Hepatocyte (in vitro differentiated cells): ENCODE data around the gene AAGAB. TPM values are rescaled to one million over a fixed set of nuclear protein-coding genes. Genes with fewer than 3 reads are reported as not detected.

ENCODE experiments used
- DNase-seq: peaks from one replicate; pipeline ENCODE4 v3.0.0-alpha.2; 2016; ENCODE audit warnings: low spot score
- H2AFZ ChIP-seq: fragments of 200-600 bp; sonication (generic); 2 replicates; pipeline ENCODE4 v1.6.0; 2016; ENCODE audit warnings: antibody characterized with exemption, mild to moderate bottlenecking
- H3K27ac ChIP-seq: fragments of 200-600 bp; sonication (generic); 2 replicates; pipeline ENCODE4 v1.5.1; 2016; ENCODE audit warnings: mild to moderate bottlenecking
- H3K27me3 ChIP-seq: fragments of 200-600 bp; sonication (generic); 2 replicates; pipeline ENCODE4 v1.6.1; 2016
- H3K36me3 ChIP-seq: fragments of 200-600 bp; sonication (generic); replicated peaks from 2 replicates; pipeline ENCODE4 v1.5.1; 2016; ENCODE audit warnings: low read depth; ENCODE audit not compliant: insufficient read depth
- H3K4me1 ChIP-seq: fragments of 200-600 bp; sonication (generic); 2 replicates; pipeline ENCODE4 v1.5.1; 2016; ENCODE audit warnings: mild to moderate bottlenecking, moderate library complexity; ENCODE audit not compliant: insufficient read depth
- H3K4me2 ChIP-seq: fragments of 200-600 bp; sonication (generic); 2 replicates; pipeline ENCODE4 v1.6.0; 2016
- H3K4me3 ChIP-seq: fragments of 200-600 bp; sonication (generic); 2 replicates; pipeline ENCODE4 v1.5.1; 2016; ENCODE audit warnings: mild to moderate bottlenecking
- H3K79me2 ChIP-seq: fragments of 200-600 bp; sonication (generic); 2 replicates; pipeline ENCODE4 v1.6.0; 2017; ENCODE audit warnings: mild to moderate bottlenecking
- H3K9me2 ChIP-seq: fragments of 200-600 bp; sonication (generic); replicated peaks from 2 replicates; pipeline ENCODE4 v1.6.0; 2017; ENCODE audit warnings: mild to moderate bottlenecking; ENCODE audit not compliant: insufficient read depth
- H3K9me3 ChIP-seq: fragments of 200-600 bp; sonication (generic); 2 replicates; pipeline ENCODE4 v1.5.1; 2016; ENCODE audit warnings: low read depth, mild to moderate bottlenecking
- H4K20me1 ChIP-seq: fragments of 200-600 bp; sonication (generic); 2 replicates; pipeline ENCODE4 v1.6.0; 2016; ENCODE audit warnings: mild to moderate bottlenecking; ENCODE audit not compliant: insufficient read depth, poor library complexity, severe bottlenecking
- CTCF ChIP-seq: fragments of 200-600 bp; sonication (generic); IDR thresholded peaks from 2 replicates; pipeline ENCODE4 v1.5.1; 2016; ENCODE audit warnings: antibody characterized with exemption, mild to moderate bottlenecking; ENCODE audit not compliant: poor library complexity
- EZH2 ChIP-seq: fragments of 200-600 bp; sonication (generic); IDR thresholded peaks from 2 replicates; pipeline ENCODE4 v1.6.1; 2016; ENCODE audit warnings: antibody characterized with exemption, mild to moderate bottlenecking, borderline replicate concordance
- EZH2phosphoT487 ChIP-seq: fragments of 200-600 bp; sonication (generic); IDR thresholded peaks from one replicate; pipeline ENCODE4 v1.6.1; 2018; ENCODE audit warnings: antibody characterized with exemption, mild to moderate bottlenecking, low read depth, moderate library complexity; ENCODE audit not compliant: unreplicated experiment, severe bottlenecking
- WGBS: methylation state at CpG from one replicate; pipeline ENCODE4 v1.1.6; 2016; ENCODE audit warnings: low lambda C conversion rate; ENCODE audit errors: missing lambda C conversion rate; 5-methylcytosine and 5-hydroxymethylcytosine counted together
- polyA plus RNA-seq: library from polyadenylated mRNA; unstranded; fragments of >200 nt; fragmentation: Nextera tagmentation; extraction: Ambion mirVana; gene quantifications from 2 replicates; pipeline ENCODE4 v1.2.1, GENCODE V29; 2016
- total RNA-seq: library from RNA; depleted of rRNA; stranded (reverse); fragments of >200 nt; gene quantifications from 2 replicates; pipeline ENCODE4 v1.2.3, GENCODE V29; 2014

The AAGAB gene
- total and polyA plus RNA-seq, 2 experiments from 2014 or later: 30.8 to 36.2 TPM

GRCh38 chr15:67241132-67241855 lies 13.2 kb downstream of the AAGAB start:
- peaks cover 71% of the 10 kb centered on the region for H3K79me2 ChIP-seq
- H3K4me3 ChIP-seq: no peak overlapping the region
- 62% methylated on average over 4 of the region's 4 CpGs for WGBS
- no peak overlapping the region for H3K4me2 ChIP-seq
- no peaks in the 10 kb centered on the region for H3K27me3 ChIP-seq
- H3K27ac ChIP-seq: no peak overlapping the region
- no peaks in the 10 kb centered on the region for H3K36me3 ChIP-seq
- TF ChIP-seq EZH2phosphoT487: no peak
- no peak for TF ChIP-seq EZH2
- no peak for TF ChIP-seq CTCF
- H4K20me1 ChIP-seq: no peaks in the 10 kb centered on the region
- no peaks in the 10 kb centered on the region for H3K9me2 ChIP-seq
- H2AFZ ChIP-seq: no peak overlapping the region
- no peak for DNase-seq
- no peaks in the 10 kb centered on the region for H3K9me3 ChIP-seq
- no peaks in the 10 kb centered on the region for H3K4me1 ChIP-seq

- TF ChIP-seq CTCF (peak; percentile 33), EZH2 (no peak)
- Histone ChIP-seq H4K20me1 (no peaks in the 10 kb centered on the region), H3K27me3 (no peaks in the 10 kb centered on the region), H3K36me3 (no peaks in the 10 kb centered on the region), H3K27ac (no peak overlapping the region), H3K4me3 (no peak overlapping the region), H3K9me2 (no peaks in the 10 kb centered on the region), H3K4me1 (no peaks in the 10 kb centered on the region), H3K4me2 (no peak overlapping the region), H2AFZ (no peak overlapping the region), H3K79me2 (peaks cover 72% of the 10 kb centered on the region), H3K9me3 (no peaks in the 10 kb centered on the region)
- WGBS: 57% methylated on average over 3 of the region's 3 CpGs
- peak; percentile 30 for DNase-seq
Measured at GRCh38 chr15:67240235-67241131, 14.0 kb downstream of the AAGAB start.

- no peak for TF ChIP-seq CTCF
- no peak for TF ChIP-seq EZH2
- no peak for TF ChIP-seq EZH2phosphoT487
- no peak overlapping the region for H2AFZ ChIP-seq
- WGBS: 72% methylated on average over 3 of the region's 3 CpGs
- H4K20me1 ChIP-seq: no peaks in the 10 kb centered on the region
- H3K27me3 ChIP-seq: no peaks in the 10 kb centered on the region
- no peaks in the 10 kb centered on the region for H3K9me2 ChIP-seq
- no peaks in the 10 kb centered on the region for H3K36me3 ChIP-seq
- H3K4me2 ChIP-seq: no peak overlapping the region
- no peak overlapping the region for H3K27ac ChIP-seq
- H3K79me2 ChIP-seq: peaks cover 7% of the 10 kb centered on the region
- peaks cover 4% of the 10 kb centered on the region for H3K4me1 ChIP-seq
- H3K9me3 ChIP-seq: no peaks in the 10 kb centered on the region
- no peak overlapping the region for H3K4me3 ChIP-seq
- DNase-seq: peak; percentile 44
Measured at GRCh38 chr15:67232591-67232990, 21.9 kb downstream of the AAGAB start.
